Measurements from ENCODE around the gene NSUN6.

The NSUN6 gene

DNA sequence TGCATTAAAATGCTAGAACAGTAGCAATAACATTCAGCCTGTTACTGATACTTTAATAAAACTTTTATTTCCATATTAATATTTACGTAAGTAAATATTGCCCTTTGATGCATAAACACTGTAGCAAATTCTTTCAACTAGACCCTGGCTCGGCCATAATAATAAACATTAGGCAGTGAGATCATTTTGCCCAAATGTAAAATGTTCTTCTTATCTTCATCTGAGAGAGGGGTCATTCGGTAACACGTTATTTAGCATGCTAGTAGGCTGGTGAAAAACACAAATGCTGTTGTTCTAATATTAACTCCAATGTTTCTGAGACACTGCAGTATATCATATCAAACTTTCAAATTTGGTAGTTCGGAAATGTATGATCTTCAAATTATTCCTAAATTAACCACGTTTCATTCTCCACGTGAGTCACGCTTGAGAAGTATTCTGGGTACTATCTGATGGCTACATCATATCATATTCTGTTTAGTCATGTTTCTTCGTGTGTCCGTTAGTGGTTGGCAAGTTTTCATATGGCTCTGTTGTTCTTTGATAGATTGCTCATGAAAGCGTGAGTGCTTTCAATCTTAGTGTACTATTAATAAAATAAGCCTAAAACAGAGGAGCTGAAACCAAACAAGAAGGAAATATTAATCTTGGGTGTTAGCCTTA, 145.8 kb downstream of the NSUN6 start:
- Histone ChIP-seq H2AFZ (ENCODE audit: low read depth, low read length) (no peak overlapping the region), H3K9me3 (ENCODE audit: insufficient read depth, low read length, severe bottlenecking) (no peaks in the 10 kb centered on the region), H3K36me3 (ENCODE audit: insufficient read depth, low read length) (no peaks in the 10 kb centered on the region), H3K27me3 (ENCODE audit: insufficient read depth, low read length, poor library complexity) (no peaks in the 10 kb centered on the region), H3K4me2 (ENCODE audit: insufficient read depth, low read length) (no peak overlapping the region), H3K4me3 (ENCODE audit: low read depth in 1 of 2, low read length in 2 of 2) (no peak overlapping the region), H3K4me1 (ENCODE audit: insufficient read depth, low read length) (0 out of 2 replicates have a peak, but pooled peaks cover 3% of the 10 kb centered on the region), H3K79me2 (ENCODE audit: insufficient read depth, low read length) (no peaks in the 10 kb centered on the region), H3K27ac (ENCODE audit: low read length) (no peak overlapping the region), H4K20me1 (ENCODE audit: insufficient read depth, low read length) (no peaks in the 10 kb centered on the region), H3K9ac (ENCODE audit: low read depth, low read length) (no peak overlapping the region)
- ATAC-seq (ENCODE audit: insufficient read depth, low read depth), result no peak
- no peak for TF ChIP-seq CTCF (IDR thresholded peaks at IDR 0.05; ENCODE audit: borderline replicate concordance, extremely low read depth, low read length, poor library complexity, severe bottlenecking)
- TF ChIP-seq EZH2 (IDR thresholded peaks at IDR 0.05; ENCODE audit: borderline replicate concordance, low read depth, low read length, severe bottlenecking), result no peak
- DNase-seq, result no peak

GRCh38 chr10:18504161-18504560, 147.2 kb downstream of the NSUN6 start:
- 0 out of 2 replicates have a peak, but pooled peaks cover 3% of the 10 kb centered on the region for H3K4me1 ChIP-seq (ENCODE audit: insufficient read depth, low read length)
- no peaks in the 10 kb centered on the region for H3K9me3 ChIP-seq (ENCODE audit: insufficient read depth, low read length, severe bottlenecking)
- no peak overlapping the region for H2AFZ ChIP-seq (ENCODE audit: low read depth, low read length)
- no peak overlapping the region for H3K4me3 ChIP-seq (ENCODE audit: low read depth in 1 of 2, low read length in 2 of 2)
- H3K4me2 ChIP-seq (ENCODE audit: insufficient read depth, low read length), result no peak overlapping the region
- DNase-seq (no peak), ATAC-seq (ENCODE audit: insufficient read depth, low read depth) (no peak)
- H3K9ac ChIP-seq (ENCODE audit: low read depth, low read length), result no peak overlapping the region
- TF ChIP-seq EZH2 (IDR thresholded peaks at IDR 0.05; ENCODE audit: borderline replicate concordance, low read depth, low read length, severe bottlenecking), result no peak
- TF ChIP-seq CTCF (IDR thresholded peaks at IDR 0.05; ENCODE audit: borderline replicate concordance, extremely low read depth, low read length, poor library complexity, severe bottlenecking), result no peak
- no peaks in the 10 kb centered on the region for H3K36me3 ChIP-seq (ENCODE audit: insufficient read depth, low read length)
- no peak overlapping the region for H3K27ac ChIP-seq (ENCODE audit: low read length)
- no peaks in the 10 kb centered on the region for H4K20me1 ChIP-seq (ENCODE audit: insufficient read depth, low read length)
- H3K79me2 ChIP-seq (ENCODE audit: insufficient read depth, low read length), result no peaks in the 10 kb centered on the region
- H3K27me3 ChIP-seq (ENCODE audit: insufficient read depth, low read length, poor library complexity), result no peaks in the 10 kb centered on the region

DNA sequence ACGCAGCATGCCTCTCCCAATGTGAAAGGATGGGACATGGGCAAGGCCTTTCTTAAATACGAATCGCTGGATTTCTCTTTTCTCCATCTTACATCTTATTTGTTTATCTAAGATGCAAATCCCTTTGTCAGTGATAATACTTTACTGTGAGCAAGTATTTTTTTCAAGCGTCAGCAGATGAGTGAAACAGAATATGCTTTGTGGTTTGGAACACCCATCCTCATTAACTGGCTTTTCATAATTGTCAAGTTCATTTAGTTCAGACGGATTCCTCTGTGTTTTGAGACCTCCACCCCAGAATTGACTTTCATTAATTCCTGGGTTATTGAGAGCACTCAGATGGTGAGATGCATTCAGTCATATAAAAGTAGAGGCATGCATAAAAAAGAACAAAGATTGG, 149.8 kb downstream of the NSUN6 start:
- no peak for ATAC-seq (ENCODE audit: insufficient read depth, low read depth)

More for the DNA sequence above, 149.8 kb downstream of the NSUN6 start:
- no peak for DNase-seq
- Histone ChIP-seq H3K4me1 (ENCODE audit: insufficient read depth, low read length) (0 out of 2 replicates have a peak, but pooled peaks cover 3% of the 10 kb centered on the region), H3K27me3 (ENCODE audit: insufficient read depth, low read length, poor library complexity) (no peaks in the 10 kb centered on the region), H3K36me3 (ENCODE audit: insufficient read depth, low read length) (no peaks in the 10 kb centered on the region), H3K4me2 (ENCODE audit: insufficient read depth, low read length) (peak overlapping the region; percentile 25; the same call in 1 of the 2 replicates), H3K4me3 (ENCODE audit: low read depth in 1 of 2, low read length in 2 of 2) (no peak overlapping the region), H4K20me1 (ENCODE audit: insufficient read depth, low read length) (no peaks in the 10 kb centered on the region), H2AFZ (ENCODE audit: low read depth, low read length) (peak overlapping the region; percentile 43), H3K27ac (ENCODE audit: low read length) (no peak overlapping the region; the same call in 1 of the 2 replicates), H3K79me2 (ENCODE audit: insufficient read depth, low read length) (no peaks in the 10 kb centered on the region), H3K9me3 (ENCODE audit: insufficient read depth, low read length, severe bottlenecking) (no peaks in the 10 kb centered on the region), H3K9ac (ENCODE audit: low read depth, low read length) (no peak overlapping the region)
- TF ChIP-seq CTCF (IDR thresholded peaks at IDR 0.05; ENCODE audit: borderline replicate concordance, extremely low read depth, low read length, poor library complexity, severe bottlenecking) (no peak), EZH2 (IDR thresholded peaks at IDR 0.05; ENCODE audit: borderline replicate concordance, low read depth, low read length, severe bottlenecking) (no peak)

Measured in DND-41 (cell line).